ENCODE measurements around the gene SGMS1. TPM values are rescaled to one million over a fixed set of nuclear protein-coding genes. Genes with fewer than 3 reads are reported as not detected.
A peak's percentile ranks its signal among the peaks of the same experiment; 100 is the strongest.

The SGMS1 gene
- total RNA-seq, 1 donor from 2014 or later, result 25.6 TPM

- Histone ChIP-seq H2AFZ (ENCODE audit: low read depth, low read length) (no peak overlapping the region), H3K27ac (ENCODE audit: low read depth, low read length) (no peak overlapping the region), H4K20me1 (ENCODE audit: insufficient read depth, low read length) (peaks cover 37% of the 10 kb centered on the region), H3K4me1 (ENCODE audit: insufficient read depth, low read length) (peaks cover 18% of the 10 kb centered on the region), H3K27me3 (ENCODE audit: insufficient read depth, low read length) (no peaks in the 10 kb centered on the region), H3K4me3 (ENCODE audit: insufficient read depth, low read depth, low read length) (no peak overlapping the region), H3K79me2 (ENCODE audit: insufficient read depth, low read length) (no peaks in the 10 kb centered on the region), H3K4me2 (ENCODE audit: low read length) (no peak overlapping the region), H3K9me3 (ENCODE audit: insufficient read depth, low read depth, low read length) (no peaks in the 10 kb centered on the region), H3K36me3 (ENCODE audit: insufficient read depth, low read length) (no peaks in the 10 kb centered on the region), H3K9ac (ENCODE audit: low read length) (no peak overlapping the region)
- H3K4me1 Mint-ChIP-seq (ENCODE audit: low read depth, unreplicated experiment), result peaks cover 32% of the 10 kb centered on the region
- no peak overlapping the region for H3K27ac Mint-ChIP-seq (ENCODE audit: unreplicated experiment)
- no peak for TF ChIP-seq EZH2 (IDR thresholded peaks at IDR 0.05; ENCODE audit: insufficient read depth, low read length)
- H3K9me3 Mint-ChIP-seq (ENCODE audit: unreplicated experiment), result no peaks in the 10 kb centered on the region
- DNase-seq (ENCODE audit: low read depth), result no peak
- no peaks in the 10 kb centered on the region for H3K36me3 Mint-ChIP-seq (ENCODE audit: low read depth, unreplicated experiment)
- no peaks in the 10 kb centered on the region for H3K27me3 Mint-ChIP-seq (ENCODE audit: low read depth, unreplicated experiment)
- no peak overlapping the region for H3K4me3 Mint-ChIP-seq (ENCODE audit: unreplicated experiment)
- no peak for FAIRE-seq
Observed at GRCh38 chr10:50596456-50596855, 27.3 kb downstream of the SGMS1 start.

GRCh38 chr10:50595785-50596184, 28.0 kb downstream of the SGMS1 start:
- Histone ChIP-seq H3K4me1 (ENCODE audit: insufficient read depth, low read length) (peaks cover 15% of the 10 kb centered on the region), H4K20me1 (ENCODE audit: insufficient read depth, low read length) (peaks cover 30% of the 10 kb centered on the region), H2AFZ (ENCODE audit: low read depth, low read length) (no peak overlapping the region), H3K9ac (ENCODE audit: low read length) (no peak overlapping the region), H3K4me2 (ENCODE audit: low read length) (no peak overlapping the region), H3K27ac (ENCODE audit: low read depth, low read length) (no peak overlapping the region), H3K27me3 (ENCODE audit: insufficient read depth, low read length) (no peaks in the 10 kb centered on the region), H3K79me2 (ENCODE audit: insufficient read depth, low read length) (no peaks in the 10 kb centered on the region), H3K4me3 (ENCODE audit: insufficient read depth, low read depth, low read length) (no peak overlapping the region), H3K36me3 (ENCODE audit: insufficient read depth, low read length) (no peaks in the 10 kb centered on the region), H3K9me3 (ENCODE audit: insufficient read depth, low read depth, low read length) (no peaks in the 10 kb centered on the region)
- Mint-ChIP-seq H3K4me3 (ENCODE audit: unreplicated experiment) (no peak overlapping the region), H3K9me3 (ENCODE audit: unreplicated experiment) (no peaks in the 10 kb centered on the region), H3K27me3 (ENCODE audit: low read depth, unreplicated experiment) (no peaks in the 10 kb centered on the region), H3K36me3 (ENCODE audit: low read depth, unreplicated experiment) (no peaks in the 10 kb centered on the region), H3K4me1 (ENCODE audit: low read depth, unreplicated experiment) (peaks cover 26% of the 10 kb centered on the region), H3K27ac (ENCODE audit: unreplicated experiment) (no peak overlapping the region)
- no peak for DNase-seq (ENCODE audit: low read depth)
- FAIRE-seq, result no peak
- TF ChIP-seq EZH2 (IDR thresholded peaks at IDR 0.05; ENCODE audit: insufficient read depth, low read length) (no peak), CTCF (IDR thresholded peaks at IDR 0.05; ENCODE audit: insufficient read depth, low read depth, low read length) (no peak)

- peaks cover 17% of the 10 kb centered on the region for H3K4me1 Mint-ChIP-seq (ENCODE audit: low read depth, unreplicated experiment)
- H3K4me3 ChIP-seq (ENCODE audit: insufficient read depth, low read depth, low read length), result no peak overlapping the region
- DNase-seq (ENCODE audit: low read depth) (peak; percentile 77), FAIRE-seq (no peak)
- H2AFZ ChIP-seq (ENCODE audit: low read depth, low read length), result no peak overlapping the region
- no peaks in the 10 kb centered on the region for H3K79me2 ChIP-seq (ENCODE audit: insufficient read depth, low read length)
- TF ChIP-seq CTCF (IDR thresholded peaks at IDR 0.05; ENCODE audit: insufficient read depth, low read depth, low read length) (no peak), EZH2 (IDR thresholded peaks at IDR 0.05; ENCODE audit: insufficient read depth, low read length) (no peak)
- H3K9ac ChIP-seq (ENCODE audit: low read length), result no peak overlapping the region
- no peaks in the 10 kb centered on the region for H3K27me3 Mint-ChIP-seq (ENCODE audit: low read depth, unreplicated experiment)
- peaks cover 19% of the 10 kb centered on the region for H4K20me1 ChIP-seq (ENCODE audit: insufficient read depth, low read length)
- no peaks in the 10 kb centered on the region for H3K9me3 Mint-ChIP-seq (ENCODE audit: unreplicated experiment)
- H3K36me3 ChIP-seq (ENCODE audit: insufficient read depth, low read length), result no peaks in the 10 kb centered on the region
- H3K9me3 ChIP-seq (ENCODE audit: insufficient read depth, low read depth, low read length), result no peaks in the 10 kb centered on the region
- H3K4me1 ChIP-seq (ENCODE audit: insufficient read depth, low read length), result peaks cover 8% of the 10 kb centered on the region
- H3K36me3 Mint-ChIP-seq (ENCODE audit: low read depth, unreplicated experiment), result no peaks in the 10 kb centered on the region
- H3K27ac ChIP-seq (ENCODE audit: low read depth, low read length), result no peak overlapping the region
- no peak overlapping the region for H3K4me3 Mint-ChIP-seq (ENCODE audit: unreplicated experiment)
- peak overlapping the region; percentile 87 for H3K27ac Mint-ChIP-seq (ENCODE audit: unreplicated experiment)
- peak overlapping the region; percentile 38 for H3K4me2 ChIP-seq (ENCODE audit: low read length)
- H3K27me3 ChIP-seq (ENCODE audit: insufficient read depth, low read length), result no peaks in the 10 kb centered on the region
Observed at GRCh38 chr10:50593523-50594376, 30.0 kb downstream of the SGMS1 start.
